ENCODE results near the gene TMEM19.

Gene TMEM19

DNA sequence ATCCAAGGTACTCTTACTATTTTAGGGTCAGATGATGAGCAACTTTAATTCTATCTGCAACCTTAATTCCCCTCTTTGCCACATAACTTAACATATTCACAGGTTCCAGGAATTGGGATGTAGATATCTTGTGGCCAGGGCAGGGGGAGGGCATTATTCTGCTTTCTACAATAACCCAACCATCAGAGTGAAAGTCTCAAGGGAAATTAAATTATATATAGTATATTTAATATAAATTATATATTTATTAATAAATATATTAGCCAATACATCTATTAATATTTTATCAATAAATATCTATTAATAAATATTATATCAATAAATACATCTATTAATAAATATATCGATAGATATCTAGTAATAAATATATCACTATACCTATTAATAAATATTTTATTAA, 57.1 kb downstream of the TMEM19 start:
- TF ChIP-seq, protein P1, sequence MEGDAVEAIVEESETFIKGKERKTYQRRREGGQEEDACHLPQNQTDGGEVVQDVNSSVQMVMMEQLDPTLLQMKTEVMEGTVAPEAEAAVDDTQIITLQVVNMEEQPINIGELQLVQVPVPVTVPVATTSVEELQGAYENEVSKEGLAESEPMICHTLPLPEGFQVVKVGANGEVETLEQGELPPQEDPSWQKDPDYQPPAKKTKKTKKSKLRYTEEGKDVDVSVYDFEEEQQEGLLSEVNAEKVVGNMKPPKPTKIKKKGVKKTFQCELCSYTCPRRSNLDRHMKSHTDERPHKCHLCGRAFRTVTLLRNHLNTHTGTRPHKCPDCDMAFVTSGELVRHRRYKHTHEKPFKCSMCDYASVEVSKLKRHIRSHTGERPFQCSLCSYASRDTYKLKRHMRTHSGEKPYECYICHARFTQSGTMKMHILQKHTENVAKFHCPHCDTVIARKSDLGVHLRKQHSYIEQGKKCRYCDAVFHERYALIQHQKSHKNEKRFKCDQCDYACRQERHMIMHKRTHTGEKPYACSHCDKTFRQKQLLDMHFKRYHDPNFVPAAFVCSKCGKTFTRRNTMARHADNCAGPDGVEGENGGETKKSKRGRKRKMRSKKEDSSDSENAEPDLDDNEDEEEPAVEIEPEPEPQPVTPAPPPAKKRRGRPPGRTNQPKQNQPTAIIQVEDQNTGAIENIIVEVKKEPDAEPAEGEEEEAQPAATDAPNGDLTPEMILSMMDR (IDR thresholded peaks at IDR 0.05): no peak
- Histone ChIP-seq H3K9me3 (no peaks in the 10 kb centered on the region), H3K27ac (no peak overlapping the region), H3K36me3 (no peaks in the 10 kb centered on the region), H3K4me1 (ENCODE audit: control insufficient read depth in 1 of 2, insufficient read depth in 1 of 2, low read depth in 1 of 2, low read length in 1 of 2) (no peaks in the 10 kb centered on the region), H3K27me3 (no peaks in the 10 kb centered on the region), H3K4me3 (ENCODE audit: low read depth in 1 of 2, low read length in 1 of 2) (no peak overlapping the region)

DNA sequence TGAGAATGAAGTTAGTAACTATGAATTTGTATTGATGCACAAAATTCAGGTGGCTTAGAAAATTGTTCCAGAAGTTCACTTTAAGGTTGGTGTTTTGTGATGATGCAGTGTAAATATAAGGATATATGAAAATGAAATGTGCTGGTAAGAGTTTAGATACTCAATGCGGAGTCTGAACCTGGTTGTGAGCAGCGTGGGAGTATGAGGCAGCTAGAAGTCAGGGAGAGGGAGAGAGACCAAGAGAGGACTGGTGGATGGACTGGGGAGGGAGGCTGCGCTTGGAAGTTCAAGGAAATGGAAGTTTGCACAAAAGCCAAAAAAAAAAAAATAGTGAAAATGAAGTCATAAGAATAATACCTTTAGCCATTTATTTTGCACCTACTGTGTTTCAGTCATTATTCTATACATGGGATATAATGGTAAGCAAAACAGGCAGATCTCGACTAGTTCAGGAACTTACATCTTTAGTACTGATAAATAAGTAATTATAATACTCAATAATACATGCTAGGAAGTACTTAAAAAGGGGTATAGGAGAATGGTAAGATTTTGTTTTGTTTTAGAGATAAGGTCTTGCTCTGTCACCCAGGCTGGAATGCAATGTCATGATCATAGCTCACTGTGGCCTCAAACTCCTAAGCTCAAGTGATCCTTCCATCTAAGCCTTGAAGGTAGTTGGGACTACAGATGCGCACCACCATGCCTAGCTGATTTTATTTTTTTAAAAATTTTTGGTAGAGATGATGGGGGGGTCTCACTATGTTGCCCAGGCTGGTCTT, 58.8 kb downstream of the TMEM19 start:
- Histone ChIP-seq H3K36me3 (no peaks in the 10 kb centered on the region), H3K4me1 (ENCODE audit: control insufficient read depth in 1 of 2, insufficient read depth in 1 of 2, low read depth in 1 of 2, low read length in 1 of 2) (no peaks in the 10 kb centered on the region), H3K4me3 (ENCODE audit: low read depth in 1 of 2, low read length in 1 of 2) (no peak overlapping the region), H3K27me3 (no peaks in the 10 kb centered on the region), H3K9me3 (no peaks in the 10 kb centered on the region), H3K27ac (no peak overlapping the region)
- TF ChIP-seq, protein P1 (IDR thresholded peaks at IDR 0.05): no peak

DNA sequence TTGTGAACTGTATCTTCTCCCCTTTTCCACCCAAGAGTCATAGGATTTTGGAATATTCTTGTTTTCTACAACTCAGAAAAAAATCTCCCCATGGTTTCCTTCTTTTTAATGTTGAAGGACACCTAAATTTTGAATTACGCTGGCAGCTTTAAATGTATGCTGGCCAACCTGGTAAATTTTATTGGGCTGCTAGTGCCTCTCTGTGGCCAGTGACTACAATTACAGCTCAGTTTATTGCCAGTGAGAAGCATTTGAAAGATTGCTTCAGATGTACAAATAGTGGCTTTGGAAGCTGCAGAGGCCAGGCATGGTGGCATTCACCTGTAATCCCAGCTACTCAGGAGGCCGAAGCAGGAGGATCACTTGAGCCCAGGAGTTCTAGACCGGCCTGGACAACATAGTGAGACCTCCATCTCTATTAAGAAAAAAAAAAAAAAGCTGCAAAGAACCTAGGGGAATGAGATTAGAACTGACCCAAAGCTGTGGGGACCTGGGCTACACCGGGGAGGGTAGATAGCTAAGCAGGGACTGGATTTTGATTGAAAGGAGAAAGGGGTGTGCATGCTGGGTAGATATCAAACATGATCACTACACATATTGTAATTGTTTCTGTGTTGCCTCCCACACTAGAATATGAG, 61.2 kb downstream of the TMEM19 start:
- H3K36me3 ChIP-seq: no peaks in the 10 kb centered on the region
- H3K27me3 ChIP-seq: peaks cover 4% of the 10 kb centered on the region
- no peaks in the 10 kb centered on the region for H3K4me1 ChIP-seq (ENCODE audit: control insufficient read depth in 1 of 2, insufficient read depth in 1 of 2, low read depth in 1 of 2, low read length in 1 of 2)
- H3K4me3 ChIP-seq (ENCODE audit: low read depth in 1 of 2, low read length in 1 of 2): no peak overlapping the region
- H3K27ac ChIP-seq: no peak overlapping the region
- no peaks in the 10 kb centered on the region for H3K9me3 ChIP-seq
- TF ChIP-seq, protein P1 (IDR thresholded peaks at IDR 0.05): peak; percentile 66

DNA sequence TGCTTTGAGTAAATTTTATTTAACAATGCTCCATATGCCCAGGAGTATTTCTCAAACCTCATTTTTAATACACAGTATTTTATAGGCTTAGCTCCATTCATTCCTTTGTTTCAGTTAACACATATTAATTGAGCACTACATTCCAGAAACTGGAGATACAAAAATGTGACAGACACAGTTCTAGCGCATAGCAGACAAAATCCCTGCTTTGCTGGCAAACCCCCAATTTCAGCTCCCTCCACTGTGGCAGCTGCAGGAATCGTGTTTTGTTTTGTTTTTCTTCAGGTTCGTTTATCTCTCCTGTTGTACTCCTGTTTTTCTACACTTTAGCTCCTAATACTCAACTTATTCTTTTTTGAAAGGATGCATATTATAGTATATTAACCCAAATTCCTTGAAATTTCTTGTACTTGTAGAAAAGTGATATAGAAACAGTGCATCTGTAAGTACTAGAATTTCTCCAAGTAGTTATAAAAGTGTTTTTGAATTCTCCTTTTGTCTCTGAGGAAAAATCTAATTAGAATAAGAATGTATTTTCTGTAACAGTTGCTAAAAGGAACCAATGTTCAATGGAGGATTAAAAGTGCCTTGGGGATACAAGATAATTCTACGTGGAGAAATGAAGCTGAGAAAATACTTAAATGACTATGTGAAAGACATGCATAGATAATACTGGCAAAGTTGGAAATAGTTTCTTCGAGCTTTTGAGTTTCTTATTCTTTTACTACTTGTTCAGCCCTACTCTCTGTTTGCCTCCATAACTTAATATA, 62.4 kb downstream of the TMEM19 start:
- Histone ChIP-seq H3K27ac (no peak overlapping the region), H3K4me3 (ENCODE audit: low read depth in 1 of 2, low read length in 1 of 2) (no peak overlapping the region), H3K4me1 (ENCODE audit: control insufficient read depth in 1 of 2, insufficient read depth in 1 of 2, low read depth in 1 of 2, low read length in 1 of 2) (no peaks in the 10 kb centered on the region), H3K27me3 (peaks cover 4% of the 10 kb centered on the region), H3K36me3 (no peaks in the 10 kb centered on the region), H3K9me3 (no peaks in the 10 kb centered on the region)
- TF ChIP-seq, protein P1 (IDR thresholded peaks at IDR 0.05): no peak

DNA sequence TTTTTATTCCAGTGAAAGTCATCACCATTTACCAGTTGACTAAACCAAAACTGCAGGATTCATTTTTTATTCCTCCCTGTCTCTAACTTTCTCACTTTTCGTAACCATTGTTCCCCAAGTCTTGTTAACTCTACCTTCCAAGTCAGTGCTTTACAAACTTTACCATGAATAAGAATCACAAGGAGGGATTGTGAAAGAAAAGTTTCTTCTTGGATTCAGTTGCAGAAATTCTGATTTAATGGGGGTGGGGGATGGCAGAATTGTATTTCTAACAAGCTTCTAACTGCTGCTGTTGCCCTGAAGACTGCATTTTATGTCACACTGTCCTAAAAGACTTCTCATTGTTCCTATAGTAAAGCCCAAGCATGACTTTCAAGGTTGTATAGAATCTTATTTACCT, 63.8 kb downstream of the TMEM19 start:
- TF ChIP-seq, protein P1 (IDR thresholded peaks at IDR 0.05): no peak
- H3K4me1 ChIP-seq (ENCODE audit: control insufficient read depth in 1 of 2, insufficient read depth in 1 of 2, low read depth in 1 of 2, low read length in 1 of 2): peaks cover 6 to 7% of the 10 kb centered on the region in 2 experiments

More for the DNA sequence above, 63.8 kb downstream of the TMEM19 start:
- Histone ChIP-seq H3K27ac (no peak overlapping the region), H3K4me3 (ENCODE audit: low read depth in 1 of 2, low read length in 1 of 2) (no peak overlapping the region), H3K9me3 (no peaks in the 10 kb centered on the region), H3K36me3 (no peaks in the 10 kb centered on the region), H3K27me3 (peaks cover 4% of the 10 kb centered on the region)
